ENCODE measurements around the gene ANKS3. TPM values are rescaled to one million over a fixed set of nuclear protein-coding genes. Genes with fewer than 3 reads are reported as not detected.

The ANKS3 gene
- total RNA-seq, 1 experiment from 2014 or later, result 26.6 TPM

DNA sequence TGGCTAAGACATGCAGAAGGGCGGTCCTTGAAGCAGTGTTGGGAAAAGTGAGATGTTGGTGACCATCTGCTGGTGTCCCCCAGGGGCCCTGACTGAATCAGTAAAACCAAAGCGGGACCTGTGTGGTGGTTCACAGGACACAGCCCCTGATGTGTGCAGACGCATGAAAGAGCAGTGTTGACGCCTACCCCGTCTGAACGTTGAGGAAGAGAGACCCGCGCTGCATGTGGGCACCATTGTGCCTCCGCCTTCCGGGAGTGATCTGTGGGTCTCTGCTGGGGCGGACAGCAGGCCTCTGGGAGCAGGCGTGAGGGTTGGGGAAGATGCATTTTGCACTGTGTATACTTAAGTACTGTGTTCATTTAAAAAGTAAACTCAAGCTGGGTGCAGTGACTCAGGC lies 77.8 kb downstream of the ANKS3 start:
- POLR2A ChIA-PET, result no interaction called here
- in situ Hi-C loops (cut with HindIII; ENCODE audit: low pct_unique_long_range_greater_than_20kb, low sequenced_read_pairs) (no loop called here), intact Hi-C loops (cut with micrococcal nuclease; ENCODE audit: unreplicated experiment) (no loop called here)
- no peaks in the 10 kb centered on the region; the same call in 1 of the 2 replicates for H3K36me3 ChIP-seq (ENCODE audit: control insufficient read depth, insufficient read depth, low read length)
- no TSS peak for BruUV-seq (replicated peaks)
- ATAC-seq, result no peak
- CTCF ChIA-PET, result no interaction called here
- H3K27ac ChIP-seq (ENCODE audit: low read length), result no peak overlapping the region
- no peak for DNase-seq (ENCODE audit: low read depth, low spot score)
- no peaks in the 10 kb centered on the region for H3K27me3 ChIP-seq (ENCODE audit: control insufficient read depth, insufficient read depth, low read length)
- H3K9me3 ChIP-seq (ENCODE audit: control insufficient read depth, insufficient read depth, low read depth, low read length), result no peaks in the 10 kb centered on the region
- H3K4me1 ChIP-seq (ENCODE audit: control insufficient read depth, insufficient read depth, low read length), result no peaks in the 10 kb centered on the region
- no peak for TF ChIP-seq SIN3A (IDR thresholded peaks at IDR 0.05; ENCODE audit: borderline replicate concordance, insufficient read depth, low read depth, low read length)
- TF ChIP-seq, protein P1, sequence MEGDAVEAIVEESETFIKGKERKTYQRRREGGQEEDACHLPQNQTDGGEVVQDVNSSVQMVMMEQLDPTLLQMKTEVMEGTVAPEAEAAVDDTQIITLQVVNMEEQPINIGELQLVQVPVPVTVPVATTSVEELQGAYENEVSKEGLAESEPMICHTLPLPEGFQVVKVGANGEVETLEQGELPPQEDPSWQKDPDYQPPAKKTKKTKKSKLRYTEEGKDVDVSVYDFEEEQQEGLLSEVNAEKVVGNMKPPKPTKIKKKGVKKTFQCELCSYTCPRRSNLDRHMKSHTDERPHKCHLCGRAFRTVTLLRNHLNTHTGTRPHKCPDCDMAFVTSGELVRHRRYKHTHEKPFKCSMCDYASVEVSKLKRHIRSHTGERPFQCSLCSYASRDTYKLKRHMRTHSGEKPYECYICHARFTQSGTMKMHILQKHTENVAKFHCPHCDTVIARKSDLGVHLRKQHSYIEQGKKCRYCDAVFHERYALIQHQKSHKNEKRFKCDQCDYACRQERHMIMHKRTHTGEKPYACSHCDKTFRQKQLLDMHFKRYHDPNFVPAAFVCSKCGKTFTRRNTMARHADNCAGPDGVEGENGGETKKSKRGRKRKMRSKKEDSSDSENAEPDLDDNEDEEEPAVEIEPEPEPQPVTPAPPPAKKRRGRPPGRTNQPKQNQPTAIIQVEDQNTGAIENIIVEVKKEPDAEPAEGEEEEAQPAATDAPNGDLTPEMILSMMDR (IDR thresholded peaks at IDR 0.05), result no peak
- TF ChIP-seq, protein P2, sequence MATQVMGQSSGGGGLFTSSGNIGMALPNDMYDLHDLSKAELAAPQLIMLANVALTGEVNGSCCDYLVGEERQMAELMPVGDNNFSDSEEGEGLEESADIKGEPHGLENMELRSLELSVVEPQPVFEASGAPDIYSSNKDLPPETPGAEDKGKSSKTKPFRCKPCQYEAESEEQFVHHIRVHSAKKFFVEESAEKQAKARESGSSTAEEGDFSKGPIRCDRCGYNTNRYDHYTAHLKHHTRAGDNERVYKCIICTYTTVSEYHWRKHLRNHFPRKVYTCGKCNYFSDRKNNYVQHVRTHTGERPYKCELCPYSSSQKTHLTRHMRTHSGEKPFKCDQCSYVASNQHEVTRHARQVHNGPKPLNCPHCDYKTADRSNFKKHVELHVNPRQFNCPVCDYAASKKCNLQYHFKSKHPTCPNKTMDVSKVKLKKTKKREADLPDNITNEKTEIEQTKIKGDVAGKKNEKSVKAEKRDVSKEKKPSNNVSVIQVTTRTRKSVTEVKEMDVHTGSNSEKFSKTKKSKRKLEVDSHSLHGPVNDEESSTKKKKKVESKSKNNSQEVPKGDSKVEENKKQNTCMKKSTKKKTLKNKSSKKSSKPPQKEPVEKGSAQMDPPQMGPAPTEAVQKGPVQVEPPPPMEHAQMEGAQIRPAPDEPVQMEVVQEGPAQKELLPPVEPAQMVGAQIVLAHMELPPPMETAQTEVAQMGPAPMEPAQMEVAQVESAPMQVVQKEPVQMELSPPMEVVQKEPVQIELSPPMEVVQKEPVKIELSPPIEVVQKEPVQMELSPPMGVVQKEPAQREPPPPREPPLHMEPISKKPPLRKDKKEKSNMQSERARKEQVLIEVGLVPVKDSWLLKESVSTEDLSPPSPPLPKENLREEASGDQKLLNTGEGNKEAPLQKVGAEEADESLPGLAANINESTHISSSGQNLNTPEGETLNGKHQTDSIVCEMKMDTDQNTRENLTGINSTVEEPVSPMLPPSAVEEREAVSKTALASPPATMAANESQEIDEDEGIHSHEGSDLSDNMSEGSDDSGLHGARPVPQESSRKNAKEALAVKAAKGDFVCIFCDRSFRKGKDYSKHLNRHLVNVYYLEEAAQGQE (IDR thresholded peaks at IDR 0.05; ENCODE audit: insufficient read depth in 1 of 2, low read depth in 2 of 2, low read length in 1 of 2), result no peak
- no peak overlapping the region for H3K4me3 ChIP-seq (ENCODE audit: low read depth in 2 of 2, low read length in 2 of 2)

DNA sequence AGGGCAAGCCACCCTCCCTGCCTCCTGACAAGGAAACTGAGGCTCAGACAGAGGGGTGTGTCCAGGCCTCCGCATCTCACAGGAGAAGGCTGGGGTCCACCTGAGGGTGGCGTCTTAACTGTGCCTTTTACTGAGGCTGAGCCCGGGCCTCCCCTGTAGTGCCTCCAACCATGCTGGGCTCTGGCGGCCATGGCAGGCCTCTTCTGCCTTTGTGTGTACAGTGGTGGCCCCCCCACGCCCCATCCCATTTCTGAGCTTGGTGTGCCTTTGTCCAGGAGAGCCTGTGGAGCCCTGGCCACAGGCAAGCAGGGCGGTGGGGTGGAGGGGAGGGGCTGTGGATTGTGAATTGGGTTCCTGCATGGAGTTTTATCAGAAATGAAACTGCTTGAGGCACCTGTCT lies 78.3 kb downstream of the ANKS3 start:
- no peaks in the 10 kb centered on the region for H3K9me3 ChIP-seq (ENCODE audit: control insufficient read depth, insufficient read depth, low read depth, low read length)
- CTCF ChIA-PET, result no interaction called here
- intact Hi-C loops (cut with micrococcal nuclease; ENCODE audit: unreplicated experiment), result no loop called here

More for the DNA sequence above, 78.3 kb downstream of the ANKS3 start:
- POLR2A ChIA-PET, result no interaction called here
- H3K4me3 ChIP-seq (ENCODE audit: low read depth in 2 of 2, low read length in 2 of 2), result no peak overlapping the region
- H3K27me3 ChIP-seq (ENCODE audit: control insufficient read depth, insufficient read depth, low read length), result no peaks in the 10 kb centered on the region
- no peak for ATAC-seq
- H3K27ac ChIP-seq (ENCODE audit: low read length), result no peak overlapping the region
- TF ChIP-seq, protein P2 (IDR thresholded peaks at IDR 0.05; ENCODE audit: insufficient read depth in 1 of 2, low read depth in 2 of 2, low read length in 1 of 2), result no peak
- TF ChIP-seq, protein P1 (IDR thresholded peaks at IDR 0.05), result no peak
- TF ChIP-seq SIN3A (IDR thresholded peaks at IDR 0.05; ENCODE audit: borderline replicate concordance, insufficient read depth, low read depth, low read length) (no peak), POLR2AphosphoS5 (IDR thresholded peaks at IDR 0.05; ENCODE audit: low read depth, low read length) (no peak), TCF7L2 (IDR thresholded peaks at IDR 0.05; ENCODE audit: low read depth, low read length) (no peak)
- BruUV-seq (replicated peaks), result no TSS peak
- H3K4me1 ChIP-seq (ENCODE audit: control insufficient read depth, insufficient read depth, low read length), result no peaks in the 10 kb centered on the region
- in situ Hi-C loops (cut with HindIII; ENCODE audit: low pct_unique_long_range_greater_than_20kb, low sequenced_read_pairs), result no loop called here
- DNase-seq (ENCODE audit: low read depth, low spot score), result no peak
- H3K36me3 ChIP-seq (ENCODE audit: control insufficient read depth, insufficient read depth, low read length), result no peaks in the 10 kb centered on the region; the same call in 1 of the 2 replicates

All from Panc1 (cell line).